Measurements from ENCODE around the gene EFNA2.

Gene EFNA2

DNA sequence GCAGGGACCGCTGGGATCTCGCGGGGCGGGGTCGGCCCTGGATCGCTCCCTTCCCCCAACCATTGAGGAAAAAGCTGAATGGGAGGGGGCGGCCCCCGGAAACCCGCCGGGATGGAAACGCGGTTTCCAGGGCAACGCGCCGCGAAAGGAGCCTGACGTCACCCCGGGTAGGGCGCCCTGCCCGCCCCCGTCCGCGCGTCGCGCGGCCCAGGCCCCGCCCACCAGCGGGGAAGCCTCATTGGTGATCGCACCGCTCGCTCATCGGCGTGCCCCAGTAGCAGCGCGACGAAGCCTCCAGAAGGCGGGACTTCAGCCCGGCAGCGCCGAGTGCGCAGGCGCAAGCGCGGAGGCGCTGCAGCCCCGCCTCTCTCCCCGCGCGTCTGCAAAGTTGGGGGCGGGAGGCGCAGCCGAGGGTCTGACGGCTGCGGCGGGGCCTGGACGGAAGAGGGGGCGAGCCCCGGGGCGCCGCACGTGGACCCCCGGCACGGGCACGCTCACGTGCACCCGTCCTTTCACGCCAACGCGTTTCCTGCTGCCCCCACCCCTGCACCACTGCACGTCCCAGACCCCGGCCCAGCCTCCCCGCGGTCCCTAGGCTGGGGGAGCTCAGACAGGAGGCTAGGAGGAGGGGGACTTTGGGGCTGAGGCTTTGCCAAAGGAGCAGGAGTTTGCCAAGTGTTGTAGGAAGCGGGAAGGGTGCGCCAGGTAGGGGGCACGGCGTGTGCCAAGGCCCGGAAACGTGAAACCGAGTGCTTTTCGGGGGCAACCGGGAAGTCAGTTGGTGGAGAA lies 24.7 kb upstream of the EFNA2 start:
- FAIRE-seq: no peak

DNA sequence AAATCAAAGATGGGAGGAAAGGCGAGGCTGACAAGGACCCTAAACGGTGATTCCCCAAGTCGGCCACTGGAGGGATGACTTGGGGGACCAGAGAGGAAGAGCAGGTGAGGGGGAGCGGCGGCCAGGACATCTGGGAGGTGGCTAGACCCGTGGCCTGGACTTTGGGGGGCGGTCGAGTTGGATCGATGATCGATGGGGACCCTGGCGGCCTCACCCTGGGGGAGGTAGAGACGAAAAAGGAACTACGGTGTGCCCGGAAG lies 24.2 kb upstream of the EFNA2 start:
- no peak for FAIRE-seq

DNA sequence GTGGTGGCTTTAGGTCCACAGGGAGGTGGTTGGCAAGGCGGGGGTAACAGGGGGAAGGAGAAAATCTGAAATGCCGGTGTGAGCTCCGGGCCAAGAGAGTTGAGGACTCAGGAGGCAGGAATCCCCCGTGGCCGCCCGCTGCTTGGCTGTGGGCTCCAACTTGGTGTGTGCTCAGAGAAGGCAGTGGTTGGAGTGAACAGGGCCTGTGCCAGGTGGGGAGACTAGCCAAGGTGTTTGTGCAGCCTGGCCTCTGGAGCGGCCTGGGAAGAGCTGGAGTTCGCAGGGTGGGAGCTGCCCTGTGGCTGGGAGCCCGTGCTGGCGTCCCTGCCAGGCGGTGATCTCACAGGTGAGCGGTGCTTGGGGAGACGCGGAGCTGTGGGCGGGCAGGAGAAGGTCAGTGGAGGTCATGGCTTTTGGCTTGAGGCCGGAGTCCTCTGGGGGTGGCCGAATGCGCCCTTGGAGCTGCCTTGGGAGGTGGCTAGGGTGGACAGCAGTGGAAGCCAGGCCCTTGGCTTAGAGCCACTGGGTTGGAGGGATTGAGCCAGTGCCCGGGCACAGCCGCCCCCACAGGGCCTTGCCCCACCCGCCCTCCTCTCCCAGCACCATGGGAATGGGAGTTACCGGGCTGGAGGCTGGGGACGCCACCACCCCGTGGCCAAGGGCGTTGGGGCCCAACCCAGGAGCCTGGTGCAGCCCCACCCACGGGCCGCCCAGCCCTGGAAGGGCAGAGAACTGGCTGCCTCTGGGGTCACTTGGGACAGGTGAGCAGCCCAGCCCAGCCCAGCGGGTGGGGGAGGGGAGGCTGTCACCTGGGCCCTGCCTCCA lies 23.7 kb upstream of the EFNA2 start:
- no peak for FAIRE-seq

GRCh38 chr19:1262623-1263123 lies 23.0 kb upstream of the EFNA2 start:
- no peak for FAIRE-seq

GRCh38 chr19:1263188-1263587 lies 22.5 kb upstream of the EFNA2 start:
- FAIRE-seq: no peak

DNA sequence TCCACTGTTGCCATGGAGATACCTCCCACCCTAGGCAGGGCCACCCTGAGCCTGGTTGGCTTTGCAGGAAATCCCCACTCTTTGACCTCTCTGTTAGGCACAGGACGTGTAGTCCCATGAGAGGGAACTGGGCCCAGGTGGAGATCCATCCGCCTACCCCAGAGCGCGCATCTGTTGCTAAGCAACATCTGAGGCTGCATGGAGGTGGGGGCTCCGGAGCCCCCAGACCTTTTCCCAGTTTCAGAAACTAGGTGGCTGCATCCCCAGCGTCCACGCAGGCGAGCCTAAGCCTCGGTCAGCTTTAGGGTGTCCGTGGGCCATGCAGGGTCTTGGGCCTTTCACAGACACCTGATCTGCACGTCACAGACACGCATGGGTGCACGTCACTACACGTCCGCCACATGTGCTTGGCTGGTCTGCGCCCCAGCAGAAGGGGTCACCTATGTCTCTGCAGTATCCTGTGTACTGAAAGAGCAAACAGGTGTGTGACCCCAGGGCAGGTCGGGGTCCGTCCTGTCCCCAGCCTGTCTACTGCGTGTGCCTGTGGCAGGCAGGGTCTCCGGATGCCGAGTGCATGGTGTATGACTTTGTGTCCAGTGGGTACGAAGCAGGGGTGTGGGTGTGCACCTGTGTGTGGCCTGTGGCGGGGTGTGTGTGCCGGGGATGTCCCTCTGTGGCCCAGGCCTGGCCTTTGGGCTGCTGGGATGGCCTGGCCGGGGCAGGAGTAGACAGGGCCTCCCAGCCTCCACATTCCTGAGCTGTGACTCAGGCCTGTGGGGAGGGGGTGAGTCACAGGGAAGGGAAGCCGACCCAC lies 20.7 kb upstream of the EFNA2 start:
- no peak for FAIRE-seq

DNA sequence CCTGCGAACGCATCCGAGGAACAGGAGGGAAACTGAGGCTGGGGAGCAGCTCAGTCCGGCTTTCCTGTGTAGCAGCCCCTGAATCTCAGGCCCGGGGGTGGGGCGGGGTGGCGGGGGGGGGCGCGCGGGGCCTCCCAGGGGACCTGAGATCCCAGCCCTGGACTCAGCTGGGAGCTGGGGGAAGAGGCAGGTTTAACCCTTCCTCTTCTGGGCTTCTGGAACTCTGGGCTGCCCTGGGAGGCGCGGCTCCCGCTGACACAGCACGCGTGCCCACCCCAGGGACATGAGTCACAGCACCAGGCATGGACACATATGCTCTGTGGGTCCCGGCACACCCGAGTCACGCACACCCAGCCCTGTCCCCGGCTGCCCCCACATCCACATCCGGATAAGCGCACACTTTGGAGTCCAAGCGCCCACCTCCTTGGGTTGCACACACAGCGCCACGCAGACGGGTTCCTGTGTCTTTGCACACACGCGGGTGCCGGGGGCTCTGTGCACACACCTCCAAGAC lies 20.0 kb upstream of the EFNA2 start:
- FAIRE-seq: no peak

DNA sequence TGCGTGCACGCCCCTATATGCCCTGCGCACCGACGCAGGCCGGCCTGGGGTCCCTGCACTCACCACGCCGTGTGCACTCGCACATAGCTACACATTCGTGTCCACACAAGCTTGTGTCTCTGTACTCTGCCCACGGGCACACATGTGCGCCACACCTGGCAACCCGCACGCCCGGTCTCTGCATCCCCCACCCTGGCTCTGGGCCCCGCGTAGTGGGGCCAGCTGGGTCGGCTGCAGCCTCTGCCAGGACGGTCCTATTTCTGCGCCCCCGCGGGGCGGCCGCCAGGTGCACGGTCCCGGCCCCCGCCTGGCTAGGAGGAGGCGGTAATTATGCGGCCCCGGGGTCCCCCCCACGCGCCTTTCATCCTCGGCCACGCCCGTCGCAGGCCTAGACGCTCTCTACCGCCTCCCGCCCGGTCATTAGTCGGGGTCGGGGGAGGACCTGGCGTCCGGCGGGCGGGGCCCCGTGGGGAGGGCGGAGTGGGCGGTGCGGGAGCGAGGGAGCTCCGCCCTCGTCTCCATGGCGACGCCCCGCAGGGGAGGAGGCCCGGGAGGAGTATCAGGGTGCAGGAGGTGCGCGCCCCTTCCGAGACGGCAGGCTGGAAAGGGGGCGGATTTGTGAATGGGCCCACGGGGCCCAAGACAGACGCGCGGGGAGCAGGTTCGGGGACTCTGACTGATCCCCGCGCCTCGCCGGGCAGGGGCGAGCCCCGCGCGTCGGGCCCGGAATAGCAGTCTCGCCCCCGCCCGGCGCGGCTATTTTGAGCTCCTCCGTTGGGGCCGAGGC lies 19.4 kb upstream of the EFNA2 start:
- FAIRE-seq: no peak

DNA sequence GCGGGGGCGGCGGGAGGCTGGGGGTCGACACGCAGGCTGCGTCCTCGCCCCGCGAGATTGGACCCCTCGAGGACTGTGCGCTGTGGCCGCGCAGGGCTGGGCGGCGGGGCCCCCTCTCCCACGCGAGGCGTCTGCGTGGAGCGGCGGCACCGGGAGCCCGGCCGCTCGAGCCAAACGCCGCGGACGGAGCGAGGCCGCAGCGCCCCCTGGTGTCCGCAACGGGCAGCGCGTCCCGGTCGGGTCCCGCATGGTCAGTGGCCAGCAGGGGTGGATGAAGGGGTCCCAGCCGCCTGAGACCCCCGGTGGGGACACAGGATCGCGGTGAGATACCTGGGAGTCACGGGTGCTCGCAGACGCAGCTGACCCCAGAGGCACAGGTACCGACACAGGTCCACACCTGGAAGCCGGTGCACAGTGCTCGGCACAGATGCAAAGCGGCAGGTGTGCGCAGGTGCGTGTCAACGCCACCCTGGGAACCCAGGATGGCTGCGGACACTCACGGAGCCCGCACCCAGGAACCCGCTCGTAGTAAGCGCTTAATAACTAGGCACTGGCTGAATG lies 18.7 kb upstream of the EFNA2 start:
- no peak for FAIRE-seq

- no peak for FAIRE-seq
Measured at GRCh38 chr19:1267477-1268225, 18.0 kb upstream of the EFNA2 start.

DNA sequence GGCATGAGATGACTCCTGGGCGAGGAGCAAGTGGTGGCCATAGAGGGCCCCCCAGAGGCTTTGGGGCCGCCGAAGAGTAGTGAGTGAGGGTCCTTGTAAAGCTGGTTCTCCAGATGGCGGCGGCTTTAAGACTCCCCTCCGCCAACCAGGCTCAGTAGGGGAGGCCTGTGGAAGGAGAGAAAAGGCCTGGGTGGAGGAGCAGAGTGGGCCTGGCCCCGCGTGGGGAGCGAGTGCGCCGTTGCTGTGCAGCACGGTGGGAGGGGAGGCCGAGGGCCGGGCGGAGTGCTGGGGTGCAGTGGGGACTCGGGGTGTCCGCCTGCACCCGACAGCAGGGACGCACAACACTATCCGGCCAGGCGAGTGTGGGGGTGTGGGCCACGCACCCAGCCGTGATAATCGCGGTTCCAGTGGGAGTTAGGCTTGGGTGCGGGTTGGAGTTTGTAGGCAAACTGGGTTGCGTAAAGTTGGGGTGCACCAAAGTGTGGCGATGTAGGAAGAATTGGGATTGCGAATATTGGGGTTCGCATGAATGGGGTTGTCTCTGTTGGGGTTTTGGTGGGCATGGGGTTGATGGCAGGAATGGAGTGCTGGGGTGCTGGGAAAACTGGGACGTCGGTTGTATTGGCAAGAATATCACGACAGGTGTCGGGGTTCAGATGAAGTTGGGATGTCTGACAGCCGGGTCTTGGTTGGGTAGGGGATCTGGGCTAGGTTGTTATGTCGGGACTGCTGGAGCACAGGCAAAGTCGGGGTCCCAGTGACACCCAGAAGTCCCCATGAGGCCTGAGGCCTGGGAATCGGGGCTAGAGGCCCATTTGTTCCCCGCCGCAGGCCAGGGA lies 17.2 kb upstream of the EFNA2 start:
- FAIRE-seq: no peak

DNA sequence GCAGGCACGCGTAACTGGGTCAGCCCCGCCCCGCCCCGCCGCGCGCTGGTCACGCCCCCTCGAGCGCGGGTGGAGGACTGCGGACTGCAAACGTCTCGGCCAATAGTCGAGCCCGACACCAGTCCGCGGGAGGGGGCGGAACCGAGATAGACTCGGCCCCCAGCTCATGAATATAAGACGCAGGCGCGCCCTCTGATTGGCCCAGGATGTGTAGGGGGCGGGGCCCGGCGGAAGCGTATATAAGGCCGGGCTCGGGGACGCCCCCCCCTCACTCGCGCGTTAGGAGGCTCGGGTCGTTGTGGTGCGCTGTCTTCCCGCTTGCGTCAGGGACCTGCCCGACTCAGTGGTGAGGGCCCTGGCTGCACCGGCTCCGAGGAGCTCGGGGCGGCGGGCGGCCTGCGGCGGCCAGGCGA lies 16.6 kb upstream of the EFNA2 start, which contains the start of gene CIRBP:
TSS of gene CIRBP (plus strand) at position 268 of the 413 bp plus-strand sequence. CDS start 1,602 bp downstream, outside the sequence.
- FAIRE-seq: no peak

DNA sequence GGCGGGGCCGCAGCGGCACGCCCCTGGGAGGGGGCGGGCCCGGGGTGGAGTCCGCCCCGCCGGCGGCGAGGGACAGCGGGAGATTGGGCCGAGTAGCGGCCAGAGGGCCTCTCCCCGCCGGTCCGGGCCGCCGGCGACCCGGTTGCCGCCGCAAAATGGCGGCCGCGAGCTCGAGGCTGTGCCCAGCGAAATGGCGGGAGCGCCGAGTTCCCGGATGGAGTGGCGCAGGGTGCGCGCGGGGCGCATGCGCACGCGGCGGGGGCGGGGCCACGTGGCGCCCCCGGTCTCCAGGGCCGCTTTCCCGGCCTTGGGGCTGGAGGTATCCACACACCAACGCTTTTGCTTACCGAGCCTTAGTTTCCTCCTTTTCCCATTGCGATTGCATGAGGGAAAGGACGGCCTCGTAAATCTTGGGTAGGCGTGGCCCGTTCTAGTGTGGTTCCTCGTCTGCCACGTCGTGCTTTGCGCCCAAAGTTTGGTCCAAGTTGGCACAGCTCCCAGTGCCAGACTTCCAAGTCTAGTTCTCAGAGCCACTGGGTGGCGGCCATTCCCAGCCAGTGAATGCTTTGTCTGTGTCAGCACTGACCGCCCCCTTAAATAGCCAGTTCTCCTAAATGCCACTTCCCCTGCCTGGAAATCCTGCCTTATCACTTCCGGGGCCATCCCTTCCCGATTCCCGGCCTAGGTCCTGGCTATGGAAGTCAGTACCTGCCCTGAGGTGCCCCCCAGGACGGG lies 16.0 kb upstream of the EFNA2 start:
- FAIRE-seq: no peak

DNA sequence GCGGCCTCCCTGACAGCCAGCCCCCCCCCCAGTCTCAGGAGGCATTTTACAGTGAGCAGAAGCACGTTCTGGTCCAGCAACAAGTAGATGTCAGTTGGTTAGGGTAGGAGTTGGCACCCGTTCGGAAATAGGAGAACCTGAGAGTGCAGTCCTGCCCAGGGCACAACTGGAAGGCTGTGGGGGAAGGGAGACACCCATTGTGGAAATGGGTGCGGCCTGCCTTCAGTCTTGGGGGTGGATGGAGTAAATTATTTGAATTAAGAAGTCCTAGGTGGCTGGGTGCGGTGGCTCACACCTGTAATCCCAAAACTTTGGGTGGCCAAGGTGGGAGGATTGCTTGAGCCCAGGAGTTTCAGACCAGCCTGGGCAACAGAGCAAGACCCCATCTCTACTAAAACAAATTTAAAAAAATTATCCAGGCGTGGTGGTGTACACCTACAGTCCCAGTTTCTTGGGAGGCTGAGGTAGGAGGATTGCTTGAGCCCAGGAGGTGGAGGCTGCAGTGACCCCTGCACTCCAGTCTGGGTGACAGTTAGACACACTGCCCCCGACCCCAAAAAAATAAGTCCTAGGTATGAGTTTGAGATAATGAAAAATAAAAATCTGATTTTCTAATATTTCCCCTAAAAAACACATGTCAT lies 15.3 kb upstream of the EFNA2 start:
- FAIRE-seq: no peak

DNA sequence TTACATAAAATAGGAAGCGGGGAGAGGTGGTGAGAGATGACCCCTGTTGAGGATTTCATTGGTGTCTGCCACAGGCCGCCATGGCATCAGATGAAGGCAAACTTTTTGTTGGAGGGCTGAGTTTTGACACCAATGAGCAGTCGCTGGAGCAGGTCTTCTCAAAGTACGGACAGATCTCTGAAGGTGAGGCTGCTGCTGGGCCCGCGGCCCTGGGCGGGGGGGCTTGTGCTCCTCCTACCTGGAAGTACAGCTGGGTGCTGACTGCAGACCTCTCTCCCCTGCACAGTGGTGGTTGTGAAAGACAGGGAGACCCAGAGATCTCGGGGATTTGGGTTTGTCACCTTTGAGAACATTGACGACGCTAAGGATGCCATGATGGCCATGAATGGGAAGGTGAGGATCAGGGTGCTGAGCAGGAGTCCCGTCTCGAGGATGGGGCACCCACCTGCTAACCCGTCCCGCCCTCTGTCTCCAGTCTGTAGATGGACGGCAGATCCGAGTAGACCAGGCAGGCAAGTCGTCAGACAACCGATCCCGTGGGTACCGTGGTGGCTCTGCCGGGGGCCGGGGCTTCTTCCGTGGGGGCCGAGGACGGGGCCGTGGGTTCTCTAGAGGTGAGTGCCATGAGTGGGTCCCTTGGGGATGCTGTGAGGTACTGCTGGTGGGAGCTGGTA lies 14.7 kb upstream of the EFNA2 start:
- FAIRE-seq: no peak

GRCh38 chr19:1271528-1272422 lies 13.9 kb upstream of the EFNA2 start:
- no peak for FAIRE-seq
